NCI-H748 (cell line): ENCODE results near the gene NEK1.
"Not testable (repeated sequence)": the region's sequence is repeated elsewhere in the genome, so short reads cannot be mapped to it uniquely, and the experiment has no call there.

ENCODE experiments used
- DNase-seq: peaks from one replicate; lab custom pipeline; 2025; ENCODE audit not compliant: unreplicated experiment; lab: John Stamatoyannopoulos, UW

Gene NEK1

GRCh38 chr4:169510617-169511016, 101.8 kb downstream of the NEK1 start:
- DNase-seq = no peak

- no peak for DNase-seq
Measured at GRCh38 chr4:169506903-169507302, 105.5 kb downstream of the NEK1 start.

GRCh38 chr4:169499907-169500306, 112.5 kb downstream of the NEK1 start:
- DNase-seq = not testable (repeated sequence)

GRCh38 chr4:169494234-169494633, 118.1 kb downstream of the NEK1 start:
- not testable (repeated sequence) for DNase-seq

- DNase-seq = no peak
Measured at GRCh38 chr4:169493164-169493524, 119.2 kb downstream of the NEK1 start.

DNA sequence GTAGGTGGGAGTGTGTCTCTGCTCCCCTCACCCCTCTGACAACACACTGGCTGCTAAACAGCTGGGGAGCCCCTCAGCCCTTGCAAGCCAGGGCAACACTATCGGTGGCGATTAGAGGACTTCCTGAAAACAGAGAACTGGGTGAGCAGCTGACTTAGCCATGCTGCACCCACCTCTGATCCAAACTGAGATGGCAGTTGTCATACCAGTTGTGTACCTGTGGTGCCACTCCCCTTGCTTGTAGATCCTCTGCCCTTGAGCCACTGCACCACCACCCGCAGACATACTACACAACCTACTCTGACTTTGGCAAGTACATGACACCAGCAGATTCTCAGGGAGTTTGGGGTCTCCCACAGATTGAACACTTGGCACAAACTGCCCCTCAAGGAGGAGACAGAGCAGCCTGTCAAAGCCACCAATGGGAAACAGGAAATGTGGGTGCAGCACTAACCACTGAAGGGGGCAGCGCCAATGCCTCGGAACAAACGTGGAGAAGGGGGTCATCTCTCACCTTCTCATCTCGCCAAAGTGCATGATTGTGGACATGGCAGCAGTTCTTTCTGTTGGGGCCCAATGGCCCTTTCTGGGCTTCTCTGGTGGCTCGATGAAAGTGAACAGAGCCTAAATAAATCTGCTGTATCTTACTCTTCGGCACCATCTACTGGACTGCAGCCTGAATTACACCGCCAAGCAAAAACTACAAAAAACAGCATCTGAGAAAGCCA, 119.8 kb downstream of the NEK1 start:
- DNase-seq = peak; percentile 30

- DNase-seq = no peak
Measured at GRCh38 chr4:169491211-169491610, 121.2 kb downstream of the NEK1 start.

- DNase-seq = no peak
Measured at GRCh38 chr4:169489306-169489705, 123.1 kb downstream of the NEK1 start.

GRCh38 chr4:169485791-169486742, 126.3 kb downstream of the NEK1 start:
- peak; percentile 60 for DNase-seq

GRCh38 chr4:169485086-169485485, 127.3 kb downstream of the NEK1 start:
- DNase-seq = no peak

DNA sequence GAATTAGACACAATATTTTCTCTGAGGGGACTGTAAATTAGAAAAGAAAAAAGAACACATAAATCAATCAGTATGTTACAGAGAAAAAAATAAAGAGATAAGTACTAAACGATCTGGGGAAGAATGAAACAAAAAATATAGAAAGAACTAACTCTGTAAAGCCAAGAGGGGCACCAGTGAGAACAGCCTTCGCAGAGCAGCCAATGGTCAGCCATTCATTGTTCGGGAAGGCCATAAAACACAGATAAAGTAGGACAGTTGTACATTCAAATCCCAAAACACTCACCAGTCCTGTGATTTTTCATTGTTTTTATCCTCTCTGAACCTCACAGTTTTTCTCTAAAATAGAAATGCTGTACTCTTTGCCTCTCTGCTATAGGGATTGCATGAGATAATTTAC, 127.9 kb downstream of the NEK1 start:
- no peak for DNase-seq

DNA sequence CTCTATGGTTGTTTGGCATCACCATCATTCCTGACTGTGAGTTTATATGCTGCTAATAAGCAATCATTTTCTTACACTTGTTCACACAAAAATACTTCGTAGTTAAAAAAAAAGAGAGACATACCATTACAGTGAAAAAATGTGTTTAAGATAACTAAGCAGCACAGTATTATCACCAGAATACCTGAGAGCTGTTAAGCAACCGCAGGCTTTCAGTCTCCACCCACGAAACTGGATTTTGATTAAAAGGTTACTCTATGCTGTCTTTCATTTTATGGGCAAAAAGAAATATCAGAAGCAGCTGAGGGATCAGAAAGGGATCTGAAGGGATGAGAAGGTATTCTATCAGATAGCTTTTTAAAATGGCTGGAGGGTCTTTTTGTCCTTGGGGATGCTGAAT, 148.3 kb downstream of the NEK1 start:
- DNase-seq = no peak

DNA sequence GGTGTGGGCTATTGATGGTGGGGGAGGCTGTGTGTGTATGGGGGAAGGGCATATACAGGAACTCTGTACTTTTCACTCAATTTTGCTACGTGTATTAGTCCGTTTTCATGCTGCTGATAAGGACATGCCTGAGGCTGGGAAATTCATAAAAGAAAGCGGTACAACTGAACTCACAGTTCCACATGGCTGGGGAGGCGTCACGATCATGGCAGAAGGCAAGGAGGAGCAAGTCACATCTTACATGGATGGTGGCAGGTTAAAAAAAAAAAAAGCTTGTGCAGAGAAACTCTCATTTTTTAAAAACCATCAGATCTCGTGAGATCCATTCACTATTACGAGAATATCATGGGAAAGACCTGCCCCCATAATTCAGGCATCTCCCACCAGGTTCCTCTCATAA, 152.3 kb downstream of the NEK1 start:
- no peak for DNase-seq

GRCh38 chr4:169458575-169458974, 153.8 kb downstream of the NEK1 start:
- DNase-seq = no peak

DNA sequence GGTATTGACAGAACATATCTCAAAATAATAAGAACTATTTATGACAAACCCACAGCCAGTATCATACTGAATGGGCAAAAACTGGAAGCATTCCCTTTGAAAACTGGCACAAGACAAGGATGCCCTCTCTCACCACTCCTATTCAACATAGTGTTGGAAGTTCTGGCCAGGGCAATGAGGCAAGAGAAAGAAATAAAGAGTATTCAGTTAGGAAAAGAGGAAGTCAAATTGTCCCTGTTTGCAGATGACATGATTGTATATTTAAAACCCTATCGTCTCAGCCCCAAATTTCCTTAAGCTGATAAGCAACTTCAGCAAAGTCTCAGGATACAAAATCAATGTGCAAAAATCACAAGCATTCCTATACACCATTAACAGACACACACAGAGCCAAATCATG, 159.7 kb downstream of the NEK1 start:
- DNase-seq = not testable (repeated sequence)

GRCh38 chr4:169448935-169449334, 163.4 kb downstream of the NEK1 start:
- DNase-seq = peak; percentile 37

- no peak for DNase-seq
Measured at GRCh38 chr4:169446824-169447223, 165.6 kb downstream of the NEK1 start.

GRCh38 chr4:169443748-169444147, 168.6 kb downstream of the NEK1 start:
- DNase-seq = no peak

DNA sequence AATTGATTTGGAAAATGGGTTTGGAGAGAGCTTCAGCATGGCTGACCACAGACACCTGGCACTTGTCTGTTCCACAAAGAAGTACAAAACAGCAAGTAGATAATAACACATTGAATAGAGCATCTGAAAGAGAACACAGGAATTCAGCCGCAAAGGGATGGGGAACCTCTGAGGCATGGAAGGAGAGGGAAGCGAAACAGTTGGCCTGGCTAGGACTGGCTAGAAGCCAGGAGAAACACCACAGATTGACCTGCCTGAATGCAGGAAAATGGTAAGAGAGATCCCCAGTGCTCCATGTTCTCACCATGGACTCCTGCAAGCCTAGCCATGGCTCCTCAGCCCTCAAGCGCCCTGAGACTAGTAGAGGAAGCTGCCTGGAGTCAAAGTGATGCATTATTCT, 171.9 kb downstream of the NEK1 start:
- no peak for DNase-seq

DNA sequence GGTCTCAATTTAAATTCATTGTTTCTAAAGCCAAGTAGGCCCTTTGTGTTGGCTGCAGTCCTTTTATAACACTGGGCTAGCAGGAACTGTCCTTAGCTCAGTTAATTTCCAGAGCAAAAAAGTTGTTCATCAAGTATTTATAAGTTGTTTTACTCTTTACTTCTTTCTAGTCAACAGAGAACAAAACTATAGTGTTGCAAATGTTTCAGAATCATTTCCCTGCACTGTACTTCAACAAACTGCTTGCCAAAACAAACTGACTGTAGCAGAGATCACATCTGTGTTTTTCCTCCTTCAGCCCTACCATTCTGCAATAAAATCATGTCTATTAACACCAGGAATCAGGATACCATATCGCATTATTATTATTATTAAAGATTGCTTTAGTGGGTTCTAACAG, 173.1 kb downstream of the NEK1 start:
- DNase-seq = no peak

- no peak for DNase-seq
Measured at GRCh38 chr4:169438057-169438480, 174.3 kb downstream of the NEK1 start.
